ENCODE results near the gene FGF1.

GRCh38 chr5:142645456-142645855 lies 40.4 kb downstream of the FGF1 start:
- TF ChIP-seq TEAD4 (IDR thresholded peaks at IDR 0.05; ENCODE audit: borderline replicate concordance, insufficient read depth) (no peak), MXI1 (IDR thresholded peaks at IDR 0.05; ENCODE audit: low read depth, low read length) (no peak), CTCF (IDR thresholded peaks at IDR 0.05) (no peak), FOXM1 (IDR thresholded peaks at IDR 0.05; ENCODE audit: low read depth) (no peak)
